Epithelial cell of proximal tubule (primary cell): ENCODE data around the gene PAMR1. TPM values are rescaled to one million over a fixed set of nuclear protein-coding genes. Genes with fewer than 3 reads are reported as not detected.

ENCODE experiments used
- DNase-seq: peaks from one replicate; pipeline ENCODE4 v3.0.0-alpha.2; 2011; ENCODE audit warnings: low read depth
- H3K4me3 ChIP-seq: 2 replicates; pipeline ENCODE4 v1.5.1; 2011; ENCODE audit warnings: low read depth, mild to moderate bottlenecking, low read length
- CTCF ChIP-seq: conservative IDR thresholded peaks from 2 replicates; pipeline ENCODE4 v1.5.1; 2012; ENCODE audit warnings: low read depth, mild to moderate bottlenecking, low read length
- total RNA-seq: library from RNA; depleted of rRNA; stranded (reverse); fragments of >200 nt; gene quantifications from 2 replicates; pipeline ENCODE4 v1.2.3, GENCODE V29; 2015

PAMR1 gene
- total RNA-seq, 1 donor from 2014 or later, result 0.06 TPM

GRCh38 chr11:35520376-35520775 is 5.0 kb downstream of the PAMR1 start:
- H3K4me3 ChIP-seq, result no peak overlapping the region
- no peak for TF ChIP-seq CTCF
- no peak for DNase-seq

- no peak for DNase-seq
- TF ChIP-seq CTCF, result no peak
- H3K4me3 ChIP-seq, result no peak overlapping the region
Measured at GRCh38 chr11:35518766-35519165, 6.7 kb downstream of the PAMR1 start.

GRCh38 chr11:35517481-35517880 is 7.9 kb downstream of the PAMR1 start:
- no peak for DNase-seq
- H3K4me3 ChIP-seq, result no peak overlapping the region
- no peak for TF ChIP-seq CTCF

DNA sequence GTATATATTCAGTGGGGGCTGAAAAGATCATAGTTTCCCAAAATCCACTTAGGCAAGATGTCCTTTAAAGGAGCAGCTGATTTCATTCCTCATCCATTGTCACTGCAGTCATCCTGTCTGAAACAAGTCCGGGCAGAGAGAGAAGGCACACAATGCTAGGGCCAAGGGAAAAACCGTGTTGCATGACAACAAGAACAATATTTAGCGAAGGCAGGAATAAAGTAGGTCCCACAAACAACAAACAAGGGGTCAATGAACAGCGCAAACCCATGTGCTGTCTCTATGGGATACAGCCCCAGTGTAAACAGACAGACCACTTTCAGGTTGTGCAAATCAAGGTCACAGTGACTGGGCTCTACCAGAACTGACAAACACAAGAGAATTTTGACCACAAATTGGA is 9.0 kb downstream of the PAMR1 start:
- H3K4me3 ChIP-seq, result no peak overlapping the region
- TF ChIP-seq CTCF, result no peak
- DNase-seq, result no peak

DNA sequence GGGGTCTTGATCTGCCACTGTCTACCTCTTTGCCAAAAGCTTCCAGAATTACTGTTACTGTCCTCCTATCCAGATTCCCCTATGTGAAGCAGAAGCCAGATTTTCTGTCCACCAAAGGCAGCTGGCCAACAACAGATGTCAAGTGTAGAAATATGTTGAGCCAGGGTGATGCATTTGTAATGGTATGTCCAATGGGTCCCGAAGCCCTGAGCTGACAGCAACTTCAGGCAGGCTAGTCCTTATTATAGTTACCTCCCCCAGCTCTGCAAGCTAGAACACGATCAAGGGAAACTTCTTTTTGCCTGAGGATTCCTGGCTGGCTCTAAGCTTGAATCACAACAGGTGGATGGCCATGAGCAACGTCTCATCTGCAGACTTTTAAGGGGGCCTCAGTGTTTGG is 10.2 kb downstream of the PAMR1 start:
- DNase-seq, result no peak
- no peak for TF ChIP-seq CTCF
- no peak overlapping the region for H3K4me3 ChIP-seq

DNA sequence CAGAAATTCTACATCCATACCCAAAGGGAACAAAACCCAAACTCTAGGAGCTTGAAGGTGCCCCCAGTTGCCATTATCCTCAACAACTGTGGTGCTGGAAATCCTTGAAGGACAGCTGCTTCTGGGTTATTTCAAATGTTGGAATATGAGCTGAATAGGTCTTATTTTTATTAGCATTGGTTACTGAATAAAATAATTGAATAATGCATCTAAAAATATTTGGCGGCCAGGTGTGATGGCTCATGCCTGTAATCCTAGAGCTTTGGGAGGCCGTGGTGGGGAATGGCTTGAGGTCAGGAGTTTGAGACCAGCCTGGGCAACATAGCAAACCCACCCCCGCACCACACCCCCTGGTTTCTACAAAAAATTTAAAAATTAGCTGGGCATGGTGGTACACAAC is 10.9 kb downstream of the PAMR1 start:
- no peak for DNase-seq
- H3K4me3 ChIP-seq, result no peak overlapping the region
- no peak for TF ChIP-seq CTCF

DNA sequence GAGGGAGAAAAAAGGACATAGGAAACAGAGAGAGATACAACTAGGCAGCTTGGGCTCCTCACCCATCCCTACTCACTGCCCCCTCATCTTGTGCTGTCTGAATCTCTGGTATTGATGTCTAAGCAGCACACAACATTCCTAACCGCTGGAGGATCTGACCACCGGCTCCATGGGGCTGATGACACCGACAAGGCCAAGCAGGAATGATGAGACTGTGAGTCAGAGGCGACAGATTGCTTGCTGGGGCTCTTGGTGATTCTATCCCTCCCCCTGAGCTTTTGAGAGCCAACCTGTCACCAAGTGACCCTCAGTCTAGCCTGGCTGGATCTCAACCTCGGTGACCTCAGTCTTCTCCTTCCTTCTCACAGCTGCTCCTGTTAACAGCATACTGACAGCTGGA is 13.8 kb downstream of the PAMR1 start:
- no peak for DNase-seq
- no peak overlapping the region for H3K4me3 ChIP-seq
- no peak for TF ChIP-seq CTCF
